VCaP (cell line): ENCODE measurements around the gene VAMP5.

ENCODE experiments used
- H3K27ac ChIP-seq: fragments of 450-650 bp; 2 replicates; pipeline ENCODE4 v1.5.1; 2017
- CTCF ChIP-seq: fragments of 450-650 bp; conservative IDR thresholded peaks from 2 replicates; pipeline ENCODE4 v1.5.1; 2017; ENCODE audit warnings: mild to moderate bottlenecking, moderate library complexity

VAMP5 gene

GRCh38 chr2:85601771-85602475, 17.7 kb downstream of the VAMP5 start:
- H3K27ac ChIP-seq: peak overlapping the region; percentile 80
- no peak for TF ChIP-seq CTCF

- H3K27ac ChIP-seq: peak within 1 kb of the TSS; percentile 80
- peak; percentile 26 for TF ChIP-seq CTCF
Observed at GRCh38 chr2:85602476-85603234, 18.4 kb downstream of the VAMP5 start, which contains the start of gene TMEM150A. Gene TMEM150A, minus strand, starts transcription at chr2:85602698. Its CDS starts 750 bp downstream, at chr2:85601948.

GRCh38 chr2:85604133-85604444, 19.9 kb downstream of the VAMP5 start:
- H3K27ac ChIP-seq: peak overlapping the region; percentile 80; the same call in 1 of the 2 replicates

GRCh38 chr2:85604568-85605339, 20.5 kb downstream of the VAMP5 start:
- no peak overlapping the region for H3K27ac ChIP-seq
- no peak for TF ChIP-seq CTCF

- no peak for TF ChIP-seq CTCF
- no peak overlapping the region for H3K27ac ChIP-seq
Observed at GRCh38 chr2:85605406-85606115, 21.3 kb downstream of the VAMP5 start.

- no peak overlapping the region for H3K27ac ChIP-seq
- no peak for TF ChIP-seq CTCF
Observed at GRCh38 chr2:85606116-85606455, 21.9 kb downstream of the VAMP5 start.

- no peak for TF ChIP-seq CTCF
- peak overlapping the region; percentile 30; the same call in 1 of the 2 replicates for H3K27ac ChIP-seq
Observed at GRCh38 chr2:85607268-85608215, 23.3 kb downstream of the VAMP5 start.
